A549 (cell line): ENCODE data around the gene C9orf152. TPM values are rescaled to one million over a fixed set of nuclear protein-coding genes. Genes with fewer than 3 reads are reported as not detected.

Experiments used
- ATAC-seq, 2 experiments: fragments of 200-7000 bp in 1 of 2; fragments of >200 bp in 1 of 2; cut with Nextera tagmentation in 1 of 2; cut with Tn5 transposase in 1 of 2; 3 replicates each; pipeline versions ENCODE4 v1.8.0 to v1.9.1; 2018 to 2020; ENCODE audit warnings: mild to moderate bottlenecking in 1 of 2, moderate library complexity in 1 of 2
- CTCF ChIA-PET: fragments of 300-600 bp; sonication (Branson Sonifier 250); formaldehyde crosslinking; extraction: SDS; loops from one replicate; lab custom pipeline; 2021; ENCODE audit warnings: antibody characterized with exemption, inconsistent platforms; lab: Yijun Ruan, JAX
- POLR2A ChIA-PET: fragments of 350-600 bp; formaldehyde crosslinking; extraction: SDS; loops from one replicate; lab custom pipeline; 2021; ENCODE audit warnings: antibody characterized with exemption, inconsistent platforms; lab: Yijun Ruan, JAX
- DNase-seq, 2 experiments: peaks; one replicate each; pipeline versions ENCODE4 v3.0.0 to v3.0.0-alpha.2; 2011 to 2016; ENCODE audit warnings: low read depth in 1 of 2, low spot score in 1 of 2
- FAIRE-seq: peaks from 2 replicates; lab custom pipeline; 2011; peaks lifted over from hg19 to GRCh38; lab: Jason Lieb, UNC
- H3K27ac ChIP-seq, 2 experiments: fragments of >200 bp; sonication (Bioruptor Twin); formaldehyde crosslinking; 3 replicates each; pipeline ENCODE4 v1.5.1; 2016 to 2017
- H3K4me1 ChIP-seq: fragments of >200 bp; sonication (Bioruptor Twin); formaldehyde crosslinking; 3 replicates; pipeline ENCODE4 v1.6.1; 2016
- H3K4me2 ChIP-seq: fragments of >200 bp; sonication (Bioruptor Twin); formaldehyde crosslinking; 3 replicates; pipeline ENCODE4 v1.6.1; 2016
- H3K4me3 ChIP-seq: fragments of >200 bp; sonication (Bioruptor Twin); formaldehyde crosslinking; 3 replicates; pipeline ENCODE4 v1.5.1; 2016
- H3K9me3 ChIP-seq: fragments of >200 bp; sonication (Bioruptor Twin); formaldehyde crosslinking; 3 replicates; pipeline ENCODE4 v1.6.1; 2016
- BCL3 ChIP-seq: fragments of >200 bp; sonication (Bioruptor Twin); formaldehyde crosslinking; IDR thresholded peaks from 3 replicates; pipeline ENCODE4 v1.6.1; 2016
- CBX2 ChIP-seq: fragments of 200-600 bp; sonication (generic); IDR thresholded peaks from 2 replicates; pipeline ENCODE4 v1.6.1; 2016; ENCODE audit warnings: low read depth, mild to moderate bottlenecking, borderline replicate concordance
- CBX8 ChIP-seq: fragments of 200-600 bp; sonication (generic); IDR thresholded peaks from 2 replicates; pipeline ENCODE4 v1.6.1; 2016
- CHD4 ChIP-seq: fragments of 200-600 bp; sonication (generic); IDR thresholded peaks from 2 replicates; pipeline ENCODE4 v1.6.1; 2016; ENCODE audit warnings: antibody characterized with exemption, mild to moderate bottlenecking, borderline replicate concordance
- EHF ChIP-seq: fragments of 250-450 bp; sonication (Bioruptor Pico); IDR thresholded peaks from 2 replicates; pipeline ENCODE4 v1.5.0; 2020; ENCODE audit warnings: mild to moderate bottlenecking
- FOSB ChIP-seq: fragments of 250-450 bp; sonication (Bioruptor Pico); IDR thresholded peaks from 2 replicates; pipeline ENCODE4 v1.5.0; 2020; ENCODE audit warnings: mild to moderate bottlenecking, moderate library complexity
- HOXB5 ChIP-seq: fragments of 250-450 bp; sonication (Bioruptor Pico); IDR thresholded peaks from 2 replicates; pipeline ENCODE4 v1.5.0; 2020; ENCODE audit warnings: mild to moderate bottlenecking, moderate library complexity
- MAZ ChIP-seq: fragments of 150-350 bp; IDR thresholded peaks from 2 replicates; pipeline ENCODE4 v1.6.1; 2014; ENCODE audit warnings: antibody characterized with exemption, low read depth, low read length, borderline replicate concordance
- NR3C1 ChIP-seq: fragments of >200 bp; sonication (Bioruptor Twin); formaldehyde crosslinking; IDR thresholded peaks from 3 replicates; pipeline ENCODE4 v1.6.1; 2017
- PHF8 ChIP-seq: fragments of 200-600 bp; sonication (generic); IDR thresholded peaks from 2 replicates; pipeline ENCODE4 v1.6.1; 2016; ENCODE audit warnings: low read depth, mild to moderate bottlenecking, antibody characterized with exemption, moderate library complexity, borderline replicate concordance
- POLR2A ChIP-seq: IDR thresholded peaks from 2 replicates; pipeline ENCODE4 v1.6.1; 2012; ENCODE audit warnings: mild to moderate bottlenecking, low read length
- RAD21 ChIP-seq, 2 experiments: fragments of >200 bp in 1 of 2; sonication (Bioruptor Twin) in 1 of 2; formaldehyde crosslinking in 1 of 2; IDR thresholded peaks in 1 of 2; conservative IDR thresholded peaks in 1 of 2; 2 replicates in 1 of 2; 3 replicates in 1 of 2; pipeline ENCODE4 v1.6.1; 2012 to 2018; ENCODE audit warnings: inconsistent platforms in 1 of 2
- RARB ChIP-seq: fragments of 250-450 bp; sonication (Bioruptor Pico); IDR thresholded peaks from 2 replicates; pipeline ENCODE4 v1.8.0; 2021; ENCODE audit warnings: mild to moderate bottlenecking, moderate library complexity
- RCOR1 ChIP-seq: fragments of 150-350 bp; IDR thresholded peaks from 2 replicates; pipeline ENCODE4 v1.6.1; 2014; ENCODE audit warnings: antibody characterized with exemption, low read length, low read depth
- RFX5 ChIP-seq: fragments of 450-650 bp; IDR thresholded peaks from 2 replicates; pipeline ENCODE4 v1.7.1; 2014; ENCODE audit warnings: antibody characterized with exemption, mild to moderate bottlenecking, moderate library complexity
- SREBF2 ChIP-seq: fragments of 450-650 bp; IDR thresholded peaks from 2 replicates; pipeline ENCODE4 v1.6.1; 2014; ENCODE audit warnings: mild to moderate bottlenecking, moderate library complexity
- WGBS: methylation state at CpG from one replicate; pipeline ENCODE4 v1.1.6; 2017; ENCODE audit errors: missing lambda C conversion rate; 5-methylcytosine and 5-hydroxymethylcytosine counted together
- polyA plus RNA-seq, 4 experiments: library from polyadenylated mRNA; depleted of rRNA in 3 of 4; stranded (reverse); fragments of >200 nt; fragmentation: RNase III in 1 of 4; extraction: RNeasy Plus Mini Kit Qiagen cat#74134 plus additional on column Dnase treatment in 1 of 4; gene quantifications; 2 replicates in 3 of 4; 3 replicates in 1 of 4; pipeline ENCODE4 v1.2.3, GENCODE V29; 2011 to 2017
- TF ChIP-seq, protein P1 (sequence below): fragments of >200 bp; sonication (Bioruptor Twin); formaldehyde crosslinking; IDR thresholded peaks from 2 replicates; pipeline ENCODE4 v1.6.1; 2016
- TF ChIP-seq, protein P2 (sequence below): fragments of 250-450 bp; sonication (Bioruptor Pico); IDR thresholded peaks from 2 replicates; pipeline ENCODE4 v1.5.0; 2020; ENCODE audit warnings: low read depth, mild to moderate bottlenecking, moderate library complexity

The C9orf152 gene
- polyA plus RNA-seq, 2 of the 4 experiments (the other 2 are of a cell fraction): 0.10 to 0.79 TPM

DNA sequence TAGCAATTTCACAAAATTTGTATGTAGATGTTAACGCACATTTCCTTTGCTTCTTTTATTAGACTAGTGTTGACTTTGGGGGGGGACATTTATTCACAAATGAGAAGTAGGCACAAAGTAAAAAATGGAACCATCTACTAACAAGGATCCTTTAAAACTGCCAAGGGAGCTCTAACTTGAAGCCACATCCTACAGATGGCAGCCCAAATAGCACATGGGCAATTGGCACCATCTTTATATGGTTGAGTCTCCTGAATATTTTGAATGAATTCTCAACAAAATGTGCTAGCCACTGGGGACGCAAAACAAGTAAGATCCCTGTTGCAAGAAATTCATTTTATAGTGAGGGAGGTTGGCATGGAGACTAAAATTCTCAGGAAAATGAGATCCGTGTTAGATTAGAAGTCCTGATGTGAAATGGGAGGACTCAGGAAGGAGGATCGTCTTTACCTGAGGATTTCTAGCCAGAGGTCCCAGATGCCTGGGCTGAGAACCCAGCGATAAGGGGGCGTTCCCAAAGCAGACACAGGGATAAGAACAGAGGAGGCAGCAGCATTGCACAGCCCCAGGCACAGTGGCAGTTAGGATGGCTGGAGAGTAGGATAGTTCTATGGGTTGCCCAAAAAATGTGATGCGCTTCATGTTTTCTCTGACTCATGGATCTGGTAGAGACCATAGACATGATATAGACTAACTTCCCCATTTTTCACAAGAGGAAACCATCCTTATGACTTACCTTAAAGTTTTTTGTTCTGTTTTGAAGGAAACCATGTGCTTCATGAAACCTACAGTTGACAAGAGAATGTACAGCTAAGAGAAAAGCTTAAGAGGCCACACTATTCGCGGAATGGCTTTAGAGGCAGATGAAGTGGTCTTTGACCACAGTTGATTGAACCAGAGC, 37.4 kb downstream of the C9orf152 start:
- Histone ChIP-seq H3K9me3 (no peaks in the 10 kb centered on the region), H3K4me1 (no peaks in the 10 kb centered on the region), H3K4me2 (no peak overlapping the region), H3K4me3 (no peak overlapping the region), H3K27ac (no peak overlapping the region)
- DNase-seq (no peak), ATAC-seq (no peak), FAIRE-seq (no peak)
- TF ChIP-seq RCOR1 (no peak), MAZ (no peak), RAD21 (conservative IDR thresholded peaks at IDR 0.05 in 1 of 2, IDR thresholded peaks at IDR 0.05 in 1 of 2) (no peak), NR3C1 (no peak)
- CTCF ChIA-PET: interaction anchor here (1.7 to 4.0 kb wide), 2 partner anchors 13 kb away, joined by 10 to 22 read pairs; no protein-coding TSS in a partner anchor
- POLR2A ChIA-PET: no interaction called here
- WGBS: 94% methylated on average over 9 of the region's 9 CpGs

DNA sequence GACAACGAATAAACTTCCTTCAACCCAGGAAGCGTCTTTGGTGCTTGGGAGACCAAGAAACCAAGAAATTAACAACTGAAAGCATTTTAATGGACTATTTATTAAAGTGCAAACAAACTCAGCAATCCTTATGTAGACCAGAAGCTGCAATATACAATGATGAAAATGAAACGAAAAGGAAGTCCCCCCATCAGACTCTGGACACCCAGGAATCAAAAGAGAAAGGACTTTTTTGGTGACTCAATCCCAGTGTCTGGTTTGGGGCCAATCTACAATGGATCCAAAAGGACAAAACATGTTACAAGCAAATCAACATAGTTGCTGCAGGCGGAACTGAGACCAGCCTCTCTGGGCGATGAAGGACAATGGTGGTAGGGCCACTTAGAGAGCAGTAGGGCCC, 39.5 kb downstream of the C9orf152 start:
- H3K4me1 ChIP-seq: no peaks in the 10 kb centered on the region
- FAIRE-seq: no peak
- H3K9me3 ChIP-seq: no peaks in the 10 kb centered on the region
- CTCF ChIA-PET: interaction anchor here (1.7 kb wide), 1 partner anchor 16 kb away, joined by 10 read pairs; no protein-coding TSS in a partner anchor
- DNase-seq: no peak
- no peak overlapping the region for H3K4me3 ChIP-seq
- POLR2A ChIA-PET: no interaction called here
- TF ChIP-seq CHD4: no peak
- no peak for TF ChIP-seq POLR2A
- TF ChIP-seq EHF: no peak
- TF ChIP-seq, protein P1, sequence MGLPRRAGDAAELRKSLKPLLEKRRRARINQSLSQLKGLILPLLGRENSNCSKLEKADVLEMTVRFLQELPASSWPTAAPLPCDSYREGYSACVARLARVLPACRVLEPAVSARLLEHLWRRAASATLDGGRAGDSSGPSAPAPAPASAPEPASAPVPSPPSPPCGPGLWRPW: no peak
- no peak for TF ChIP-seq FOSB (CRISPR knock-in tag)
- TF ChIP-seq SREBF2: no peak
- no peak for TF ChIP-seq CBX2
- ATAC-seq: no peak
- no peak overlapping the region for H3K4me2 ChIP-seq
- WGBS: 78% methylated on average over 5 of the region's 5 CpGs
- H3K27ac ChIP-seq: no peak overlapping the region

DNA sequence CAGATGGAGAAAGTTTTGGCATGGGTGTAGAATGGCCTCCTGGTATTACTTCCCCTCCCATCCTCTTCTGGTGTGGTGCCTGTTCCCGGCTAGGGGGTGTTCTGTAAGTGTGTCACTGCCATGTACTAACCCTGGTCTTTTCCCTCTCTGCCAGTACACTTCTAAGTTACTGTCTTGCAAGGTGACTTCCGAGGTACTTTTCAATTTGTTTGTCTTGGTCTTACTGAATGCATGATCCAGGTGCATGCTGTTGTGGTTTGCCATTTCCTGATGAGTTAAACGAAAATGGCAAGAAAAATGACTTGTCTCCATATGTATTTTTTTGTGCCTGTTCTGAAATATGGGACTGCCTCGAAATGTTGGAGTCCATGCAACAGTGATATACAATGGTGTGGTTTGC, 46.0 kb downstream of the C9orf152 start:
- TF ChIP-seq NR3C1 (no peak), EHF (no peak), RFX5 (no peak), BCL3 (no peak)
- TF ChIP-seq, protein P1: no peak
- FAIRE-seq (no peak), DNase-seq (no peak), ATAC-seq (no peak)
- Histone ChIP-seq H3K4me1 (no peaks in the 10 kb centered on the region), H3K9me3 (no peaks in the 10 kb centered on the region), H3K27ac (no peak overlapping the region), H3K4me3 (no peak overlapping the region), H3K4me2 (no peak overlapping the region)
- 80% methylated on average over 4 of the region's 4 CpGs for WGBS
- ChIA-PET POLR2A (no interaction called here), CTCF (no interaction called here)

DNA sequence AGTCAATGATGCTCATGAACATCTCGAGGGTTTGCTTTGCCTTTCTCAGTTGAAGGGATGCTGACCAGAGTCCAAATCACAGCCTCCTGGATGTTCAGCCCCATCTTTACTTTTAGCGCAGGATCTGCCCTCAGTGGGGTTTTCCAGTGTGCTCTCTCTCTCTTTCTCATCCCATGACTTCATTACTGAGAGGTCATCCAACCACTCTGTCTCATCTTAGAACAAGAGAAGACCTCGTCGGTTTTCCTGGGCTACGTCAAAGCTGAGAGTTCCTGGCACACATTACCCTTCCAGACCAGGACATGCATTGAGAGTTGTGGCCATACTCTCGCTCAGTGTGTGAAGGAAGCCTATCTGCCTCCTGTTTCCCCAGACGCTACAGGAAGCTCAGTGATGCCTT, 47.3 kb downstream of the C9orf152 start:
- H3K4me2 ChIP-seq: no peak overlapping the region
- FAIRE-seq (no peak), ATAC-seq (no peak), DNase-seq (no peak)
- ChIA-PET CTCF (interaction anchor here (1.1 kb wide), 1 partner anchor 13 kb away, joined by 3 read pairs; no protein-coding TSS in a partner anchor), POLR2A (no interaction called here)
- 87% methylated on average over 7 of the region's 7 CpGs for WGBS
- no peaks in the 10 kb centered on the region for H3K9me3 ChIP-seq
- H3K27ac ChIP-seq: no peak overlapping the region
- no peak overlapping the region for H3K4me3 ChIP-seq
- no peaks in the 10 kb centered on the region for H3K4me1 ChIP-seq
- TF ChIP-seq, protein P2, sequence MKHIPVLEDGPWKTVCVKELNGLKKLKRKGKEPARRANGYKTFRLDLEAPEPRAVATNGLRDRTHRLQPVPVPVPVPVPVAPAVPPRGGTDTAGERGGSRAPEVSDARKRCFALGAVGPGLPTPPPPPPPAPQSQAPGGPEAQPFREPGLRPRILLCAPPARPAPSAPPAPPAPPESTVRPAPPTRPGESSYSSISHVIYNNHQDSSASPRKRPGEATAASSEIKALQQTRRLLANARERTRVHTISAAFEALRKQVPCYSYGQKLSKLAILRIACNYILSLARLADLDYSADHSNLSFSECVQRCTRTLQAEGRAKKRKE (CRISPR knock-in tag): no peak
- TF ChIP-seq CBX8 (no peak), HOXB5 (CRISPR knock-in tag) (no peak), RARB (no peak), POLR2A (no peak), PHF8 (no peak)
